Stimulated activated CD8-positive, alpha-beta memory T cell treated with anti-CD3 and anti-CD28 coated beads, Interleukin-15, amount 100 ng/mL, for 48 hours (primary cell): ENCODE data around the gene TRABD2B.

ENCODE experiments used
- DNase-seq, 2 donors: peaks; one replicate each; pipeline ENCODE4 v3.0.0-alpha.2; 2020; ENCODE audit warnings: low read depth in 2 of 2

Gene TRABD2B

GRCh38 chr1:47911424-47911823 is 85.8 kb downstream of the TRABD2B start:
- no peak for DNase-seq

GRCh38 chr1:47908258-47908657 is 88.9 kb downstream of the TRABD2B start:
- no peak for DNase-seq

- no peak for DNase-seq
Measured at GRCh38 chr1:47907177-47907528, 90.0 kb downstream of the TRABD2B start.

GRCh38 chr1:47906527-47907176 is 90.5 kb downstream of the TRABD2B start:
- DNase-seq, result no peak

- DNase-seq, result no peak
Measured at GRCh38 chr1:47906009-47906432, 91.2 kb downstream of the TRABD2B start.

- DNase-seq, result no peak
Measured at GRCh38 chr1:47903723-47904122, 93.5 kb downstream of the TRABD2B start.

GRCh38 chr1:47901001-47901575 is 96.1 kb downstream of the TRABD2B start:
- no peak for DNase-seq

GRCh38 chr1:47898133-47898845 is 98.9 kb downstream of the TRABD2B start:
- no peak for DNase-seq

GRCh38 chr1:47895279-47896125 is 101.7 kb downstream of the TRABD2B start:
- DNase-seq, result no peak

GRCh38 chr1:47894410-47895278 is 102.5 kb downstream of the TRABD2B start:
- no peak for DNase-seq

- DNase-seq, result no peak
Measured at GRCh38 chr1:47893412-47893811, 103.8 kb downstream of the TRABD2B start.

GRCh38 chr1:47890779-47891178 is 106.4 kb downstream of the TRABD2B start:
- DNase-seq, result no peak

GRCh38 chr1:47888294-47888629 is 108.9 kb downstream of the TRABD2B start:
- no peak for DNase-seq

GRCh38 chr1:47887475-47888293 is 109.5 kb downstream of the TRABD2B start:
- DNase-seq, result no peak

- DNase-seq, result no peak
Measured at GRCh38 chr1:47887060-47887459, 110.1 kb downstream of the TRABD2B start.

GRCh38 chr1:47886141-47886540 is 111.0 kb downstream of the TRABD2B start:
- no peak for DNase-seq

- DNase-seq, result no peak
Measured at GRCh38 chr1:47885062-47885830, 111.9 kb downstream of the TRABD2B start.

- DNase-seq, result no peak
Measured at GRCh38 chr1:47883963-47884362, 113.2 kb downstream of the TRABD2B start.

- no peak for DNase-seq
Measured at GRCh38 chr1:47881505-47882442, 115.4 kb downstream of the TRABD2B start.
